GM21825 (cell line): Measurements from ENCODE around the gene CACHD1.

Experiments used
- ATAC-seq: cut with Tn5 transposase; IDR thresholded peaks from one replicate; pipeline ENCODE4 v1.9.1; 2021; ENCODE audit warnings: mild to moderate bottlenecking, moderate library complexity; ENCODE audit not compliant: unreplicated experiment

The CACHD1 gene

GRCh38 chr1:64645735-64646134 lies 175.8 kb downstream of the CACHD1 start:
- no peak for ATAC-seq

- no peak for ATAC-seq
Measured at GRCh38 chr1:64650411-64650810, 180.5 kb downstream of the CACHD1 start.

GRCh38 chr1:64651841-64652240 lies 181.9 kb downstream of the CACHD1 start:
- no peak for ATAC-seq

GRCh38 chr1:64653466-64653865 lies 183.5 kb downstream of the CACHD1 start:
- ATAC-seq: no peak

- no peak for ATAC-seq
Measured at GRCh38 chr1:64654519-64655341, 184.8 kb downstream of the CACHD1 start.

GRCh38 chr1:64655861-64656260 lies 185.9 kb downstream of the CACHD1 start:
- ATAC-seq: no peak

- no peak for ATAC-seq
Measured at GRCh38 chr1:64659478-64660138, 189.7 kb downstream of the CACHD1 start.

- no peak for ATAC-seq
Measured at GRCh38 chr1:64663668-64664067, 193.7 kb downstream of the CACHD1 start.

GRCh38 chr1:64664299-64664698 lies 194.4 kb downstream of the CACHD1 start:
- ATAC-seq: no peak

GRCh38 chr1:64669098-64669675 lies 199.3 kb downstream of the CACHD1 start:
- ATAC-seq: no peak

GRCh38 chr1:64675718-64676345 lies 205.9 kb downstream of the CACHD1 start:
- ATAC-seq: no peak

- ATAC-seq: no peak
Measured at GRCh38 chr1:64676386-64676785, 206.5 kb downstream of the CACHD1 start.

GRCh38 chr1:64677532-64677931 lies 207.6 kb downstream of the CACHD1 start:
- ATAC-seq: no peak

- no peak for ATAC-seq
Measured at GRCh38 chr1:64678366-64678765, 208.4 kb downstream of the CACHD1 start.

- ATAC-seq: no peak
Measured at GRCh38 chr1:64679177-64679576, 209.2 kb downstream of the CACHD1 start.

GRCh38 chr1:64680599-64680998 lies 210.7 kb downstream of the CACHD1 start:
- no peak for ATAC-seq

GRCh38 chr1:64681043-64681442 lies 211.1 kb downstream of the CACHD1 start:
- no peak for ATAC-seq

GRCh38 chr1:64683419-64683818 lies 213.5 kb downstream of the CACHD1 start:
- no peak for ATAC-seq

- no peak for ATAC-seq
Measured at GRCh38 chr1:64685217-64685616, 215.3 kb downstream of the CACHD1 start.

GRCh38 chr1:64685765-64686341 lies 215.9 kb downstream of the CACHD1 start:
- no peak for ATAC-seq
